LoVo (cell line): ENCODE measurements around the gene TPPP.
"Not testable (repeated sequence)": the region's sequence is repeated elsewhere in the genome, so short reads cannot be mapped to it uniquely, and the experiment has no call there.

Source experiments
- DNase-seq: peaks from one replicate; pipeline ENCODE4 v3.0.0-alpha.2; 2016; ENCODE audit warnings: low spot score

TPPP gene

DNA sequence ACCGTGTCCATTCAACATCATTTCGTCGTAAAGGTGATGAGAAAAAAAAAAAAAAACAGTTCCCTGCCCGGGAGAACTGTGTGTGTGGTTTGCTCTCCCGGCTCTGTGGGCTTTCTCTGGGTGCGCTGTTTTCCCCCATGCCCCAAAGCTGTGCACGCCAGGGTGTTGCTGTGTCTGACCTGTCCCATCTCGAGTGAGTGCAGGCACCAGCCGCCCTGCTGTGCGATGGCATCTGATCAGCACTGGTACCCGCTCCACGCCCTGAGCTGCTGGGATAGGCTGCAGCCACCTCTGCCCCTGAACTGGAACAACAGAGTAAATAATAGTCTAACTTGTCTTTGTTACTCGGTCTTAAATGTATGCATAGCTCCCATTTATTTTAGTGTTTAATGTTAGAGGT is 47.7 kb downstream of the TPPP start:
- DNase-seq: no peak

DNA sequence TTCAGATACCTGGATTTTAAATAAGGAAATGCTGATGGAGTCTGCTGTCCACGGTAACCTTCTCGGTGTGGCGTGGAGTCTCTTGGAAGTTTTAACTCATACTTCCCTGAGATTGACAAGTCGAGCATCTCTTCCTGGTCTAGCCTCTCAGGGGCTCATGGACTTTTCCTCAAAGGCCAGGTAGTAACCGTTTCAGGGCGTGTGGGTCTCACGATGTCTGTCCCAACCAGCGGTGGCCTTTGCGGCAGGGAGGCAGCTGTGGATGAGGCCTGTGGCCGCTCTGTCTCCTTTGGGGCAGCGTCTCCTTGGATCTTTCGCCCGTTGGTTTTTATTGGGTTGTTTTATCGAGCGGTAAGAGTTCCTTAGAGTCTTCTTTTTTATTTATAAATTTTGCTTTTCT is 48.2 kb downstream of the TPPP start:
- no peak for DNase-seq

DNA sequence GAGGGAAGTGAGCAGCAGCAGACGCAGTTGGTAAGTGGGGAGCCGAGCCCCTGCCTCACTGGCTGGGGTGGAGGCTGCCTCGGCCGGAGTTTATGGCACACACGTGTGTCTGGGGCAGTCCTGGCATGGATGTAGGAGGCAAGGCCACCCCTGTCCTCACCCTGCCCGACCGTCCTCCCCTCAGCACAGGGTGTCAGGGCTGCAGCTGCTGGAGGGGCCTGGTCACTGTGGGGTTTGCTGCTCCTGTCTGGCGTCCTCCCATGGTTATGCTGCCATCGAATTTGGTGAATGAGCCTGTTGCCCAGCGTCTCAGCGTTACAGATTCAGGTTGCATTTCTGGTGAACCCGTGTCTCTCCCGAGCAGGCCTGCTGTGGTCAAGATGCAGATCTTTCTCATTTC is 48.6 kb downstream of the TPPP start:
- DNase-seq: no peak

DNA sequence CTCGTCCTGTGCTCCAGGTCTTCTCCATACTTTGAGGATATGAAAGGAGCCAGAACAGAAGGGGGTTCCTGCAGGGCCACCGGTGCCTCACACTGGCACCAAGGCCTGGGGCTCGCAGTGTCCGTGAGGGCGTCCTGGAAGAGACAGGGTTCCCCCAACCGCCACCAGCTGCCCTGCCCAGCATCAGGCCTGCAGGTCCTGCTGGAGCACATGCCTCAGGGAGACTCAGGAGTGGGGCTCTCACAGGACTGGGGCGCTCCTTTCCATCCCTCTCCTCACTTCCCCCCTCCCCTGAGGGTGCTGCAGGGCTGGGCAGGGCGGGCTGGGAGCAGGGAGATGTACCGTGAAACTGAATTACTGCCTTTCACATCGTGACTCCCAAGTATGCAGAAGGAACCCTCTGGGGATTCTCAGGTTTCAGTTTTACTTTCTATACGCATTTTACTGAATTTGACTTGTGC is 49.3 kb downstream of the TPPP start:
- no peak for DNase-seq

DNA sequence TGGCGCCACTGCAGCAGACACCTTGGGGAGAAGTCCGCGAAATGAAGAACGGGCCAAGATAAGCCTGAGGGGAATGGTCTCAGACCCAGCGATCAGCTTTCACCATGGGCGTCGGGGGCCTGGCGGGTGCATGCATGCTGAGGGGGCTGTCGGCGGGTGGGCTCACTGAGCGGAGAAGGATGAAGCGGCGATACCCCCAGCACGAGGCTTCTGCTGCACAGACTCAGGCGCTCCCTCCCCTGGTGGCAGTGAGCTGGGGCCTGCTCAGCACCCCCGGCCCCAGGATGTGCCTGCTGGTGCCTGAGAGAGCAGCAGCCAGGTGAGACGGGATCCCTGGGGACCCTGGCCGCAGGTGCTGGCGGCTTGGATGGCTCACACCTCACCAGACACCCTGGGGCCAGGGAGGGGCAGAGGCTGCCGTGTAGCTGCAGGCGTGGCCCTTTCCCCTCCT is 49.8 kb downstream of the TPPP start:
- no peak for DNase-seq

DNA sequence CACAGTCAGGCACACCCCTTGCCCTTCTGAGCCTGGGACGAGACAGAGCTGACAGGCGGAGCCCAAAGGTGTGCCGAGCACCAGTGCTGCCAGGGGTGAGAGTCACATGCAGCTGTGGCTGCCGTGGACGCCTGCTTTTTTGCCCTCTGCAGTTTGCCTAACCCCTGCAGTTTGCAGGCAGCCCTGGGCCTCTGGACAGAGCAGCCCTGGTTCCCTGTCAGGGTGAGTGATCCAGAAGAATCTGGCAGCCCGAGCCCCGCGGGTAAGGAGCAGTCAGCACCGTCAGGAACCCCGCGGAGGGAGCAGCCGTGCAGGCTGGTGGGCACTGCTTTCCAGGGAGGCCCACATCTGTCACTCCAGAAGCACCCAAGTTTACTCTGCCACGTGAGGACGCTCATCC is 50.7 kb downstream of the TPPP start:
- DNase-seq: no peak

DNA sequence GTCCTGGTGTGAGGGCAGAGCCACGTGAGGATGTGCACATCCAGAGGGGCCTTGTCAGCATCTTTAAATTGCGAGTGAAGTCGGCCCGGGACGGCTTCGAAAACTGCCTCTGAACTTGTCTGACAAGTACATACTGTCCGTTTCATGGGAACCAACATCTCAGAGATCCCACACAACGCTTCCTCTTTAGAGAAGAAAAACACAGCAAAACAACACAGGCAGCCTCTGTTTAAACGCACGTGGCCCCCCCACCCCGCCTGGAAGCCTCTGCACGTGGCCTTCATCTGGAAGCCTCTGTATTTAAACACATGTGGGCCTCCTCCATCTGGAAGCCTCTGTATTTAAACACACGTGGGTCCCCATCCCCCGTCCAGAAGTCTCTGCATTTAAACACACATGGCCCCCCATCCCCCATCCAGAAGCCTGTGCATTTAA is 51.8 kb downstream of the TPPP start:
- no peak for DNase-seq

DNA sequence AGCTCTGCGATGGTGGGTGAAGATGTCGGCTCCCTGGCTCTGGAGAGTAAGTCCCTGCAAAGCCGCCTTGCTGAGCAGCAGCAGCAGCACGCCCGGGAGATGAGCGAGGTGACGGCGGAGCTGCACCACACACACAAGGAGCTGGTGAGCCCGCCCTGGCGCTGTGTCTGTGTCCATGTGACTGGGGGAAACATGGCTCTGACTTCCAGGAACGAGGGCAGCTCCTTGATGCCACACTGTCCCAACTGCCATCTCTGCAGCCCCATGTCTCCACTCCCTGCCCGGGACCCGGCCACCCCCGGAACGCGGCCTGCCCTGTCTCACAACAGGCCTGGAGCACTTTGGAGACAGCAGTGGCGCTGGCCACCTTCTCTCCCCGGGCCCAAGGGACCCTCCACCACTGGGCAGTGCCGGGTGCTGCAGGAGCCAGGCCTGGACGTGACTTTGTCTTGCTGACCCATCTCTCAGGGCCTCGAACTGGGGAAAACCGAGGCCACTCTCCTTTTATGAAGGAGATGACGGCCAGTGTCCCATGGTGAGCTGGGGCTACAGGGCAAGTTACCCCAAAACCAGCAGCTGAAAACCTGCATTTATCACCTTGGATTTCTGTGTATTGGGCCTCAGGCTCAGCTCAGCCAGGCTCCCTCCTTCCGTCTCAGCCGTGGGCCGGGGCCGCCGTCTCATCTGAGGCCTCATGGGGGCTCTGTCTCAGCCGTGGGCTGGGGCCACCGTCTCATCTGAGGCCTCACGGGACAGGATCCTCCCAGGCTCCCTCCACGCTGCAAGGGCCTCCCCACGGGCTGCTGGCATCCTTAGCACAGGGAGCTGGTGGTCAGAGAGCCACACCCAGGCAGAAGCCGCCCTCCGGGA is 52.5 kb downstream of the TPPP start:
- DNase-seq: no peak

DNA sequence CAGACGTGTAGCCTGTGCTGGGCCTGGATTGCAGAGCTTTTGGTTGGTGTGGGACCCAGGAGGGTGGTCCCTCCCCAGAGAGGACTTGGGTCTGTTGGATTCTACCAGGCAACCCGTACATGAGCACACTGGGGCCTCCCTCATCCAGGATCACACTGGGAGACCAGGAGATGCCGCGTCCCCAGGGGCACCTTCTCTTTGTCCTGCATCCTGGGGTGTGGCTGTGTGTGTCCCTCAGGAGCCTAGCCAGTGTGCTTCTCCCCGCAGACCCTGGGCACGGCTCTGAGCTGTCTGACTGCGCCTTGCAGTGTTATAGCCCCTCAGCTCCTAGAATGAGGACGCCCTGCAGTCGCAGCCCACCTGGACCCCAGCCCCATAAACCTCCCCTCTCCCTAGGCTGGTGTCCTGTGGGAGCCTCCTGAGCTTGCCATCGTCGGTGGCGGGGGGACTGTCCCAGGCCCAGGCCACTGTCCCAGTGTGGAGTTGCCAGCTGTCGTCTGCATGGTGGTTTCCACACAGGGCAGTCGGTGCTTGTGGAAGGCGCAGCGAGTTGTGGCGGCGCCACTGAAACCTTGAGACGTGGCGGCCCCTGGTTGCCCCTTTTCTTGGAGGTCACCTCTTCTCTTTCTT is 53.5 kb downstream of the TPPP start:
- no peak for DNase-seq

DNA sequence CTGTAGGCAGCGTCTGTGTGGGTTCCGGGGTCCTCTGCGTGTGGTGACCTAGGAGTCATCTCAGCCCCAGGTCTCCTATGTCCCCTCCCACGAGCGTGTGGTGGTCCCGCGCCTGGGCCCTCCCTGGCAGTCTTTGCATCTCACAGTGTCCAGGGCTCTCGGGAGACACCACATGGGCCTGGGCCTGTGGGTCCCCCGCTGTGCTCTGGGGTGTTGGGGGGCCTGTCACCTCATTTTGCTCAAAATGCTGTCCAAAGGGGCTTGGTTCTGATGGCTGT is 54.0 kb downstream of the TPPP start:
- DNase-seq: no peak

DNA sequence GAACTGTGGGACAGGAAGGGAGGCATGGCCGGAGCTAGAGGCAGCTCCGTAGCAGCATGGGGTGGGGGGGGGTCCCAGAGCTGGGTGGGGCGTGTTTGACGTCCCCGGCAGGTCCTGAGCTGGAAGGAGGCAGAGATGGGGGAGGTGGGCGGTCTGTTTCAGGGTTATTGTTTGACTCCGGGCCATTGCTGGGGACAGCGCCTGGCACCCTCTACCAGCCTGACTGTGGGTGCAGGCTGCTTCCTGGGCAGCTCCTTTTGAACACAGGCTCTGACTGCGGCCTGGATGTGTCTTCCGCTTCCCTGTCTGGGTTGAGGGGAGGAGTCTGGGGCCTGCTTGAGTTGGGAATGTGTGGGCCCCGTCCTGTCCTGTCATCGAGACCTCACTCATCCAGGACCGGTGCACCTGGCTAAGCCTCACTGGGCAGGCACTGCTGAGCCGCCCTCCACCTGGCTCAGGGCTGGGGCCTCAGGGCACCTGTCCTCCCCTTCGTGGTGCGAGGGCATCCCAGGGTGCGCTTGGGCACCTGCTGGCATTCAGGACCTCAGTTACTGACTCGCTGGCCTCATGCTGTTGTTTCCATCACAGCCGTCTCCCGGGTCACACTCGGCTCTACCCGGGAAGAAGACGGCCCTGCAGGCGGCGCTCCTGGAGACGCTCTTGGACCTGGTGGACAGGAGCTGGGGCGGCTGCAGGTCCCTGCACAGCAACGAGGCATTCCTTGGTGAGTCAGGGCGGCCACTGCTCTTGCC is 54.5 kb downstream of the TPPP start:
- no peak for DNase-seq

DNA sequence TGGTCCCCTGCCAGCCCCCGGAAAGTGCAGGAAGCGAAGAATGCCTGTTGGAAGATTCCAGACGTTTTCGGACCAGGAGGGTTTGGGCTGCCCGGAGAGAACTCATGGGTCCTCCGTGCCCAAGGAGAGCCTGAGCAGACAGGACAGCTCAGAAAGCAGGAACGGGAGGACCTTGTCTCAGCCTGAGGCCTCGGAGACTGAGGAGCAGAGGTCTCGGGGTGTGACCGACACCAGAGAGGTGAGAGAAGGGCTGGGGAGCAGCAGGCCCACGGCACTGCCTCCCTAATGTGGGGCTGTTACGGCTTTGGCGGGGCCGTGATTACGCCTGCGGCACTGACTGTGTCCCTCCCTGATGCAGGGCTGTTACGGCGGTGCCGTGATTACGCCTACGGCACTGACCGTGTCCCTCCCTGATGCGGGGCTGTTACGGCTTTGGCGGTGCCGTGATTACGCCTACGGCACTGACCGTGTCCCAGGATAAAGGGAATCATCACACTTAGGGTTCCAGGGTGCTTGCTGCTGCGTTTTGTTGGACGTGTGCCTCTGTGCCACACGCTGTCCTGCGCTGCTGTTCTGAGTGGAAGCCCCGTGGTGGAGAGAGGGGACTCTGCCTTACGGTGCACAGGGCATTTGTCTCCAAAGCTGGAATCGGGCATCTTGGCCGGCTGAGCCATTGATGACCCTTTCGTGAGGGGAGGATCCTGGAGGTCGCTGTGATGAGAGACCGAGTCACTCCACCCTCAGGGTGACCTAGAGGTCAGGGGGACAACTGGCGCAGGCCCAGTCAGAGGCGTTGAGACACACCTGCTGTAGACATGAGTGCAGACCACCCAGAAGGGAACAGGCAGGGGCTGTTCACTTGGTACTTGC is 55.3 kb downstream of the TPPP start:
- no peak for DNase-seq

DNA sequence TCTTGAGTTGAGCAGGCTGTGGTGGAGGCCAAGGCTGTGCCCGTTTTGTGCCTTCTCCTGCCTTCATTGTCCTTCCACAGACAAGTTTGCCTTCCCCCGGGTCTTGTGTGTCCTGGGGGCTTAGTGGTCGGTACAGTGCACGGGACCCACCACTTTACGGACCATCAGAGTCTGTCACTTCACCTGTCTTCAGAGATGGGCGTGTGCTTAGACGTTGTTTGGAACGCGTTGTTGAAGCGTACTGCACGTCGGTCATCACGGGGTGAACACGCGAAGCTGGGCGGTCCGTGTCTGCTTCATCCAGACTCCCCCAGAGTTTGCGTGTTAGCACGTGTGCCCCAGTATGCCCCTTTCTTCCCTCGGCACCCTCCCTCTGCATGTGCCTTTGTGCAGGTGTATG is 56.2 kb downstream of the TPPP start:
- no peak for DNase-seq

DNA sequence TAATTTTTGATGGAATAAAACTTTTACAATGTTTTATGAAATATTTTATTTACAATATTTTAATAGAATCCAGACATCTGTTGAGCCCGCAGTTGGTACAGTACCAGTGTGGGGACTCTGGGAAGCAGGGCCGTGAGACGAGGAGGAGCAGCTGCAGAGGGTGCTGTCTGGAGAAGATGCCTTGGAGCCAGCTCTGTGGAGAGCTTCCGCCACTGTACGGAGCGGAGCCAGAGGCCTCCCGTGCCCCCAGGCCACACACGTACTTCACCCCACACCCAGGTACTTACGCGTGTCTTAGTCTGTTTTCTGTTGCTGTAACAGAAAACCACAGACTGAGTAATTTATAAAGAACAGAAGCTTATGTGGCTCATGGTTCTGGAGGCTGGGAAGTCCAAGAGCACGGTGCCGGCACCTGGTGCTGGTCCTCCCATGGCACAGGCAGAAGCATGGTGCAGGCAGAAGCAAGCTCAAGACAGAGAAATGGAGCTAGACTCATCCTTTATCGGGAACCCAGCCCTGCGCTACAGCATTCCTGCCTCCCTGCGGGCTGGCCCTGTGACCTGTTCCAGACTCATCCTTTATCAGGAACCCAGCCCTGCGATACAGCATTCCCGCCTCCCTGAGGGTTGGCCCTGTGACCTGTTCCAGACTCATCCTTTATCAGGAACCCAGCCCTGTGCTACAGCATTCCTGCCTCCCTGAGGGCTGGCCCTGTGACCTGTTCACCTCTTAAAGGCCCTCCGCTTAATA is 57.7 kb downstream of the TPPP start:
- no peak for DNase-seq

DNA sequence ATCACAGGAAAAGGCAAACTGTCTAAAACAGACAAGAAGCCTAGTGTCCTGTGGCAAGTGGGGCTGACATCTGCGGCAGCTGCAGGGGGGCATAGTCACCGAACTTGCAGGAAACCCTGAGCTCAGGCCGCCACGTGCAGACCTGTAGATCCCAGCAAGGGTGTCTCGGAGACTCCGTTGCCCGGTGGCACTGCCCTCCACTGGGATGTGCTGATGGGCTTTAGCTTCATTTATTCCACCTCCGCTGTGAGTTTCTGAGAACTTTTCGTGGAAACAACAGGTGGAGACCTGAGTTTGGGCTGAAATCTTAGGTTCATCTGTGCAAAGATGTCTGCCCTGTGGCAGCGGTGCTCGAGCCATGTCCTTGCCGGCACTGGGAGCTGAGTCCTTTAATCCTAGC is 59.0 kb downstream of the TPPP start:
- no peak for DNase-seq

DNA sequence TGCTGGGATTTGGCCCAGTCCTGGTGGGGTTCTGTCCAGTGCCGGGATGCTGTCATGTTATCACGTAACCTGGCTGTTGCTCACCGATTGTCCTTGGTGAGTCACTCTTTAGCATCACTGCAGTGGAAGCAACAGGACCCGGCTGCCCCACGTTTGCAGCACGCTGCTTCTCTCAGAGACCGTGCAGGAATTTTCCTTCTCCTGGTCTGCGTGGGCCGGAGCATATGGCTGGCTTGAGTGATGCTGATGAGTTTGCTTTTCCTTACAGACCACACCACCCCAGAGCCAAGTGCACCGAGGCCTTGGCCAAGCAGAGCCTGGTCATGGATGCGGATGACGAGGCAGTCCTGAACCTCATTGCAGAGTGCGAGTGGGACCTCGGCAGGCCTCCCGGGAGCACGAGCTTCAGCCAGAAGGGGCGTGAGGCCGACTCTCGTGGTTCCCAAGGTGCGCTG is 59.6 kb downstream of the TPPP start:
- DNase-seq: no peak

DNA sequence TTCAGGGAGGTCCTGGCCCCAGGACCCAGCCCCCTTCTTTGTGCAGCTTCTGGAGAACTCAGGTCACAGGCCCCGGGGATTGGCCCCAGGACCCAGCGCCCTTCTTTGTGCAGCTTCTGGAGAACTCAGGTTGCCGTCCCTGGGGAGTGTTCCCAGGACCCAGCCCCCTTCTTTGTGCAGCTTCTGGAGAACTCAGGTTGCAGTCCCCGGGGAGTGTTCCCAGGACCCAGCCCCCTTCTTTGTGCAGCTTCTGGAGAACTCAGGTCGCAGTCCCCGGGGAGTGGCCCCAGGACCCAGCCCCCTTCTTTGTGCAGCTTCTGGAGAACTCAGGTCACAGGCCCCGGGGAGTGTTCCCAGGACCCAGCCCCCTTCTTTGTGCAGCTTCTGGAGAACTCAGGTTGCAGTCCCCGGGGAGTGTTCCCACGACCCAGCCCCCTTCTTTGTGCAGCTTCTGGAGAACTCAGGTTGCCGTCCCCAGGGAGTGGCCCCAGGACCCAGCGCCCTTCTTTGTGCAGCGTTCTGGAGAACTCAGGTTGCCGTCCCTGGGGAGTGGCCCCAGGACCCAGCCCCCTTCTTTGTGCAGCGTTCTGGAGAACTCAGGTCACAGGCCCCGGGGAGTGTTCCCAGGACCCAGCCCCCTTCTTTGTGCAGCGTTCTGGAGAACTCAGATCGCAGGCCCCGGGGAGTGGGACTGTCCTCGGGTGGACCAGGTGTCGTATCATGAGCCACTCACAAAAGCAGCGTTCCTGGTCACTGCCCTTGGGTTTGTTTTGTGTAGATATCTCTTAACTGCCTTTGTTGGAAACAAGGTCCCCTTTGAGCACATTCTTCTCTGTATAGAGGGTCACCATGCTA is 64.6 kb downstream of the TPPP start:
- DNase-seq: not testable (repeated sequence)

DNA sequence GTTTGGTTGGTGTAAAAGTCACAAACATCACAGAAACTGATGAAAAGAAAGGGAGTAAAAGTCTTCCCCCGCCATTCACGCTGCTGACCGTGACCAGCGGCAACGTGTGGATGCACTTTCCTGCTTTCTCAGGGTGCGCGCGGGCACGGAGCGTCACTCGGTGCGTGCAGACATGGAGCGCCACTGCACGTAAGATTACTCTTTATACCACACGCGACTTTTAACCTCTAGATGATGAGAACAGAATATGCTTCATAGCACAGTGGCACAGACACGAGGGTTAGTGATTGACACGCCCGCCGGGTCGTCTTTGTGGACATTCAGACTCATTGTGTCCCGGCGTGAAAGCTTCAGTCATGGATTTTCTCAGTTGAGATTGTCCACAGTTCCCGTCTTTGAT is 65.3 kb downstream of the TPPP start:
- DNase-seq: no peak

DNA sequence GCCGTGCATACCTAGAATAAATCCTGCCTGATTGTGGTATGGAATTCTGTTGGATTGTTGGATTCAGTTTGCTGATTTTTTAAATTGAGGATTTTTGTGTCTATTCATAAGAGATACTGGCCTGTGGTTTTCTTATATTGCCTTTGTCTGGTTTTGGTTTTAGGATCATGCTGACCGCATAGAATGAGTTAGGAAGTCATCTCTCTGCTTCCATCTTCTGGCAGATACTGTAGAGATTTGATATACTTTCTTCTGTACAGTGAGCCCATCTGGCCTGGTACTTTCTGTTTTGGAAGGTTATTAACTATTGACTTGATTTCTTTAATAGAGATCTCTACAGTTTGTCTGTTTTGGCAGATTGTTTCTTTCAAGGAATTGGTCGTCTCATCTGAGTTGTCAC is 66.3 kb downstream of the TPPP start:
- no peak for DNase-seq

DNA sequence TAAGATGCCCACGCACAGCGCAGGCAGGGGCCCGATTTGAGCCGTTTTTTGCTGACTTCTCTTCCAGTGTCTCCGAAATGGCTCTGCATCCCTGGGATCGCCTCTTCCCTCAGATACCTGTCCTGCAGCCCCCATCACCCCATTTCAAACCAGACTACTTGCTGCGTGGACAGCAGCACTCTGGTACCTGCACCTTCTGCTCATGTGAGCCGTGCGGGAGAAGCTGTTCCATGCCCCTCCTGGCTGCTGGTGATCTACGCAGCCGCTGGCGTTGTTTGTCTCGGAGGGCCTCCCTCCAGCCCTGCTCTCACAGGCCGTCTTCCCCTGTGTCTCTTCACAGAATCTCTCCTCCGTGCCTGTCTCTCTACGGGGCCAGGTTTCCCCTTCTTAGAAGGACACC is 67.6 kb downstream of the TPPP start:
- no peak for DNase-seq

DNA sequence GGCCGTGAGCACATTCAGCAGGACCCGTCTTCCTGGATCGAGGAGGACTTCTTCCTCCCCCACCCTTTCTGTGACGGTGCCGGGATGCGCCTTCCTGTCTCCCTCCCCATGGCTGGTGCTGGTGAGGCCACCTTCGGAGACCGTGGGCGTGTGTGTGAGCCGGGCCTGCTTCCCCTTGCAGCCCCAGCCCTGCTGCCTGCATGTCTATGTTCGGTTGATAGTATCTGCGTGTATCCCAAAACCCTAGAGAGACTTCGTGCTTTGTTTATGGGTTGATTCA is 68.3 kb downstream of the TPPP start:
- DNase-seq: no peak
